ENCODE data around the gene RNF8. TPM values are rescaled to one million over a fixed set of nuclear protein-coding genes. Genes with fewer than 3 reads are reported as not detected.
"Not testable (repeated sequence)": the region's sequence is repeated elsewhere in the genome, so short reads cannot be mapped to it uniquely, and the experiment has no call there.

RNF8 gene
- total and polyA plus RNA-seq, 3 experiments from 2014 or later: 17.2 to 35.2 (median 33.7) TPM

- Mint-ChIP-seq H3K27ac (peak overlapping the region in 3 of 8 donors; percentile 50 to 79 (median 69)), H3K36me3 (peaks cover 0 to 34% (median 14%) of the 10 kb centered on the region in 3 donors), H3K9me3 (no peaks in the 10 kb centered on the region), H3K27me3 (peaks cover 0 to 2% of the 10 kb centered on the region in 2 donors), H3K4me1 (peaks cover 0 to 2% (median 0%) of the 10 kb centered on the region in 3 donors), H3K4me3 (no peak overlapping the region)
- peaks cover 10% of the 10 kb centered on the region for H3K36me3 ChIP-seq (ENCODE audit: insufficient read depth, low read length)
- no peaks in the 10 kb centered on the region for H3K27me3 ChIP-seq (ENCODE audit: insufficient read depth, low read length, poor library complexity, severe bottlenecking)
- no peak overlapping the region for H3K27ac ChIP-seq (ENCODE audit: low read depth, low read length)
- ChIA-PET POLR2A (no interaction called here), CTCF (interaction anchor here (0.7 to 3.9 kb wide), 8 partner anchors 10 to 1190 kb away, joined by 3 to 33 read pairs (median 4); no protein-coding TSS in a partner anchor)
- no peaks in the 10 kb centered on the region for H3K9me3 ChIP-seq (ENCODE audit: low read length)
- DNase-seq: no peak
- no peak overlapping the region for H3K4me3 ChIP-seq (ENCODE audit: low read length)
- no peaks in the 10 kb centered on the region for H3K4me1 ChIP-seq (ENCODE audit: insufficient read depth, low read length)
Measured at GRCh38 chr6:37324131-37325033, 29.4 kb upstream of the RNF8 start.

GRCh38 chr6:37330345-37330744 is 23.4 kb upstream of the RNF8 start:
- CTCF ChIA-PET; H3K4me3 Mint-ChIP-seq; H3K27ac Mint-ChIP-seq; DNase-seq; H3K27me3 ChIP-seq (ENCODE audit: insufficient read depth, low read length, poor library complexity, severe bottlenecking); H3K4me1 ChIP-seq (ENCODE audit: insufficient read depth, low read length); H3K9me3 Mint-ChIP-seq; H3K4me1 Mint-ChIP-seq; H3K27ac ChIP-seq (ENCODE audit: low read depth, low read length); POLR2A ChIA-PET; H3K4me3 ChIP-seq (ENCODE audit: low read length); H3K27me3 Mint-ChIP-seq; H3K9me3 ChIP-seq (ENCODE audit: low read length): not testable (repeated sequence)
- H3K36me3 ChIP-seq (ENCODE audit: insufficient read depth, low read length): peaks cover 14% of the 10 kb centered on the region
- peaks cover 0 to 45% (median 17%) of the 10 kb centered on the region in 3 donors for H3K36me3 Mint-ChIP-seq

- H3K36me3 Mint-ChIP-seq: peaks cover 0 to 43% (median 15%) of the 10 kb centered on the region in 3 donors
- H3K4me3 Mint-ChIP-seq: no peak overlapping the region
- Histone ChIP-seq H3K4me1 (ENCODE audit: insufficient read depth, low read length) (no peaks in the 10 kb centered on the region), H3K36me3 (ENCODE audit: insufficient read depth, low read length) (peaks cover 14% of the 10 kb centered on the region), H3K27me3 (ENCODE audit: insufficient read depth, low read length, poor library complexity, severe bottlenecking) (no peaks in the 10 kb centered on the region), H3K4me3 (ENCODE audit: low read length) (no peak overlapping the region), H3K9me3 (ENCODE audit: low read length) (no peaks in the 10 kb centered on the region), H3K27ac (ENCODE audit: low read depth, low read length) (no peak overlapping the region)
- CTCF ChIA-PET: no interaction called here
- peaks cover 0 to 3% (median 0%) of the 10 kb centered on the region in 3 donors for H3K4me1 Mint-ChIP-seq
- POLR2A ChIA-PET: no interaction called here
- DNase-seq: no peak
- no peaks in the 10 kb centered on the region for H3K9me3 Mint-ChIP-seq
- H3K27ac Mint-ChIP-seq: peak overlapping the region in 1 of 8 donors; percentile 61
- H3K27me3 Mint-ChIP-seq: peaks cover 0 to 2% of the 10 kb centered on the region in 2 donors
Measured at GRCh38 chr6:37331047-37331446, 22.7 kb upstream of the RNF8 start.

- H3K27ac Mint-ChIP-seq: peak overlapping the region in 4 of 8 donors; percentile 33 to 95 (median 64)
Measured at GRCh38 chr6:37332894-37333293, 20.9 kb upstream of the RNF8 start.

GRCh38 chr6:37334047-37334446 is 19.7 kb upstream of the RNF8 start:
- H3K36me3 Mint-ChIP-seq: peaks cover 0 to 37% (median 12%) of the 10 kb centered on the region in 3 donors
- Histone ChIP-seq H3K4me3 (ENCODE audit: low read length) (no peak overlapping the region), H3K4me1 (ENCODE audit: insufficient read depth, low read length) (no peaks in the 10 kb centered on the region), H3K27me3 (ENCODE audit: insufficient read depth, low read length, poor library complexity, severe bottlenecking) (no peaks in the 10 kb centered on the region), H3K9me3 (ENCODE audit: low read length) (no peaks in the 10 kb centered on the region), H3K36me3 (ENCODE audit: insufficient read depth, low read length) (peaks cover 14% of the 10 kb centered on the region), H3K27ac (ENCODE audit: low read depth, low read length) (no peak overlapping the region)
- ChIA-PET CTCF (no interaction called here), POLR2A (no interaction called here)
- peaks cover 0 to 3% (median 0%) of the 10 kb centered on the region in 3 donors for H3K4me1 Mint-ChIP-seq
- no peak overlapping the region for H3K27ac Mint-ChIP-seq
- H3K27me3 Mint-ChIP-seq: no peaks in the 10 kb centered on the region
- H3K9me3 Mint-ChIP-seq: no peaks in the 10 kb centered on the region
- H3K4me3 Mint-ChIP-seq: no peak overlapping the region
- DNase-seq: no peak

More at GRCh38 chr6:37332894-37333293, 20.9 kb upstream of the RNF8 start:
- Mint-ChIP-seq H3K36me3 (peaks cover 0 to 39% (median 12%) of the 10 kb centered on the region in 3 donors), H3K27me3 (no peaks in the 10 kb centered on the region), H3K9me3 (no peaks in the 10 kb centered on the region), H3K4me3 (no peak overlapping the region), H3K4me1 (peaks cover 0 to 3% (median 0%) of the 10 kb centered on the region in 3 donors)
- CTCF ChIA-PET: no interaction called here
- H3K4me1 ChIP-seq (ENCODE audit: insufficient read depth, low read length): no peaks in the 10 kb centered on the region
- POLR2A ChIA-PET: no interaction called here
- no peaks in the 10 kb centered on the region for H3K27me3 ChIP-seq (ENCODE audit: insufficient read depth, low read length, poor library complexity, severe bottlenecking)
- DNase-seq: no peak
- H3K4me3 ChIP-seq (ENCODE audit: low read length): no peak overlapping the region
- H3K9me3 ChIP-seq (ENCODE audit: low read length): no peaks in the 10 kb centered on the region
- no peak overlapping the region for H3K27ac ChIP-seq (ENCODE audit: low read depth, low read length)
- peaks cover 14% of the 10 kb centered on the region for H3K36me3 ChIP-seq (ENCODE audit: insufficient read depth, low read length)

DNA sequence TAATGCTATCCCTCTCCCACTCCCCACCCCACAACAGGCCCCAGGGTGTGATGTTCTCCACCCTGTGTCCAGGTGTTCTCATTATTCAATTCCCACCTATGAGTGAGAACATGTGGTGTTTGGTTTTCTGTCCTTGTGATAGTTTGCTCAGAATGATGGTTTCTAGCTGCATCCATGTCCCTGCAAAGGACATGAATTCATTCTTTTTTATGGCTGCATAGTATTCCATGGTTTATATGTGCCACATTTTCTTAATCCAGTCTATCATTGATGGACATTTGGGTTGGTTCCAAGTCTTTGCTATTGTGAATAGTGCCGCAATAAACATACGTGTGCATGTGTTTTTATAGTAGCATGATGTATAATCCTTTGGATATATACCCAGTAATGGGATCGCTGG is 15.5 kb upstream of the RNF8 start:
- H3K27ac ChIP-seq (ENCODE audit: low read depth, low read length); H3K9me3 ChIP-seq (ENCODE audit: low read length); H3K36me3 ChIP-seq (ENCODE audit: insufficient read depth, low read length); H3K9me3 Mint-ChIP-seq; H3K4me1 ChIP-seq (ENCODE audit: insufficient read depth, low read length); H3K4me1 Mint-ChIP-seq; H3K27ac Mint-ChIP-seq; H3K27me3 ChIP-seq (ENCODE audit: insufficient read depth, low read length, poor library complexity, severe bottlenecking); H3K36me3 Mint-ChIP-seq; H3K4me3 ChIP-seq (ENCODE audit: low read length); H3K4me3 Mint-ChIP-seq; POLR2A ChIA-PET; DNase-seq; CTCF ChIA-PET: not testable (repeated sequence)
- H3K27me3 Mint-ChIP-seq: peaks cover 7 to 13% of the 10 kb centered on the region in 2 donors

DNA sequence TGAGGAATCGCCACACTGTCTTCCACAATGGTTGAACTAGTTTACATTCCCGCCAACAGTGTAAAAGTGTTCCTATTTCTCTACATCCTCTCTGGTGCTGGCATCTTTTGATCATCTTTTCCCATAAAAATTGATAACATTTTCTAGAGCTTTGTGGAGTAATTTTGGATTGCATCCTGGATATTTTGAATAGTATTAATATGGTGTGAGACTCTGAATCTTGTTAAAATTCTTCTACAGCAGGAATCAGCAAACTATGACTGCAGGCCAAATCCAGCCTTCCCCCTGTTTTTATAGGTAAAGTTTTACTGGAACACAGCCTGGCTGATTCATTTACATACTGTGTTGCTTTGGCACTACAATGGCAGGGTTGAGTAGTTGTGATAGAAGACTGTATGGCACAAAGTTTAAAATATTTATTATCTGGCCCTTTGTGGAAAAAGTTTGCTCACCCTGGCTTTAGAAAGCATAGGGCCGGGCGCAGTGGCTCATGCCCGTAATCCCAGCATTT is 15.0 kb upstream of the RNF8 start:
- H3K36me3 ChIP-seq (ENCODE audit: insufficient read depth, low read length): no peaks in the 10 kb centered on the region
- Mint-ChIP-seq H3K9me3 (no peaks in the 10 kb centered on the region), H3K27me3 (peaks cover 7 to 18% of the 10 kb centered on the region in 2 donors), H3K36me3 (peaks cover 0 to 5% (median 0%) of the 10 kb centered on the region in 3 donors), H3K4me3 (no peak overlapping the region), H3K27ac (no peak overlapping the region), H3K4me1 (no peaks in the 10 kb centered on the region)
- H3K9me3 ChIP-seq (ENCODE audit: low read length): no peaks in the 10 kb centered on the region
- H3K27ac ChIP-seq (ENCODE audit: low read depth, low read length): no peak overlapping the region
- H3K27me3 ChIP-seq (ENCODE audit: insufficient read depth, low read length, poor library complexity, severe bottlenecking): no peaks in the 10 kb centered on the region
- H3K4me1 ChIP-seq (ENCODE audit: insufficient read depth, low read length): no peaks in the 10 kb centered on the region
- no peak for DNase-seq
- POLR2A ChIA-PET: no interaction called here
- CTCF ChIA-PET: no interaction called here
- H3K4me3 ChIP-seq (ENCODE audit: low read length): no peak overlapping the region

Measured in CD8-positive, alpha-beta memory T cell (primary cell).